NCI-H2081 treated with DMSO at 0.1 percent for 48 hours (cell line): ENCODE measurements around the gene IKZF2.

ENCODE experiments used
- DNase-seq: peaks from one replicate; lab custom pipeline; 2025; lab: John Stamatoyannopoulos, UW

IKZF2 gene

GRCh38 chr2:212958133-212958532, 193.3 kb downstream of the IKZF2 start:
- DNase-seq, result no peak

- no peak for DNase-seq
Observed at GRCh38 chr2:212957624-212958023, 193.8 kb downstream of the IKZF2 start.

- no peak for DNase-seq
Observed at GRCh38 chr2:212956665-212957607, 194.5 kb downstream of the IKZF2 start.

- DNase-seq, result no peak
Observed at GRCh38 chr2:212953170-212953920, 198.1 kb downstream of the IKZF2 start.

GRCh38 chr2:212949786-212950185, 201.6 kb downstream of the IKZF2 start:
- no peak for DNase-seq
